ENCODE results near the gene SFXN2. TPM values are rescaled to one million over a fixed set of nuclear protein-coding genes. Genes with fewer than 3 reads are reported as not detected.

Gene SFXN2
- total RNA-seq, 2 donors from 2014 or later: 30.5 to 32.9 TPM

GRCh38 chr10:102767428-102768160 is 53.2 kb downstream of the SFXN2 start:
- no peaks in the 10 kb centered on the region for H3K27me3 Mint-ChIP-seq (ENCODE audit: insufficient read depth)
- Histone ChIP-seq H3K36me3 (ENCODE audit: control insufficient read depth, insufficient read depth, low read length) (no peaks in the 10 kb centered on the region), H3K4me3 (ENCODE audit: low read length) (no peak overlapping the region), H3K27me3 (ENCODE audit: control insufficient read depth, insufficient read depth, low read length, poor library complexity, severe bottlenecking) (no peaks in the 10 kb centered on the region), H3K4me1 (ENCODE audit: control insufficient read depth, insufficient read depth, low read length) (peaks cover 25% of the 10 kb centered on the region), H3K27ac (ENCODE audit: low read depth, low read length) (no peak overlapping the region), H3K9me3 (ENCODE audit: control insufficient read depth, low read length) (no peaks in the 10 kb centered on the region), H3K9ac (ENCODE audit: extremely low read depth, low read length, poor library complexity, severe bottlenecking) (no peak overlapping the region)
- WGBS, 2 experiments (ENCODE audit: insufficient coverage in 1 of 2, insufficient read length in 1 of 2): 93 to 100% methylated on average over 7 to 9 of the region's 9 CpGs
- no peaks in the 10 kb centered on the region for H3K9me3 Mint-ChIP-seq
- peaks cover 22% of the 10 kb centered on the region for H3K36me3 Mint-ChIP-seq (ENCODE audit: low read depth)
- TF ChIP-seq CTCF (conservative IDR thresholded peaks at IDR 0.05): no peak
- no peak for DNase-seq
- no peak overlapping the region for H3K27ac Mint-ChIP-seq
- no peak overlapping the region for H3K4me3 Mint-ChIP-seq
- peaks cover 29% of the 10 kb centered on the region for H3K4me1 Mint-ChIP-seq

- peak overlapping the region; percentile 88 for H3K27ac Mint-ChIP-seq
- Histone ChIP-seq H3K27me3 (ENCODE audit: control insufficient read depth, insufficient read depth, low read length, poor library complexity, severe bottlenecking) (no peaks in the 10 kb centered on the region), H3K27ac (ENCODE audit: low read depth, low read length) (peak overlapping the region; percentile 9), H3K9ac (ENCODE audit: extremely low read depth, low read length, poor library complexity, severe bottlenecking) (no peak overlapping the region), H3K4me3 (ENCODE audit: low read length) (no peak overlapping the region), H3K4me1 (ENCODE audit: control insufficient read depth, insufficient read depth, low read length) (peaks cover 15% of the 10 kb centered on the region), H3K36me3 (ENCODE audit: control insufficient read depth, insufficient read depth, low read length) (no peaks in the 10 kb centered on the region), H3K9me3 (ENCODE audit: control insufficient read depth, low read length) (no peaks in the 10 kb centered on the region)
- peaks cover 20% of the 10 kb centered on the region for H3K4me1 Mint-ChIP-seq
- no peaks in the 10 kb centered on the region for H3K9me3 Mint-ChIP-seq
- H3K36me3 Mint-ChIP-seq (ENCODE audit: low read depth): peaks cover 16% of the 10 kb centered on the region
- no peak for TF ChIP-seq CTCF (conservative IDR thresholded peaks at IDR 0.05)
- WGBS, 2 experiments (ENCODE audit: insufficient coverage in 1 of 2, insufficient read length in 1 of 2): 76 to 86% methylated on average over 6 to 7 of the region's 7 CpGs
- no peak for DNase-seq
- no peak overlapping the region for H3K4me3 Mint-ChIP-seq
- H3K27me3 Mint-ChIP-seq (ENCODE audit: insufficient read depth): no peaks in the 10 kb centered on the region
Observed at GRCh38 chr10:102769375-102770107, 55.1 kb downstream of the SFXN2 start.

GRCh38 chr10:102770108-102770482 is 55.7 kb downstream of the SFXN2 start:
- Histone ChIP-seq H3K27ac (ENCODE audit: low read depth, low read length) (peak overlapping the region; percentile 9), H3K9ac (ENCODE audit: extremely low read depth, low read length, poor library complexity, severe bottlenecking) (no peak overlapping the region), H3K27me3 (ENCODE audit: control insufficient read depth, insufficient read depth, low read length, poor library complexity, severe bottlenecking) (no peaks in the 10 kb centered on the region), H3K36me3 (ENCODE audit: control insufficient read depth, insufficient read depth, low read length) (no peaks in the 10 kb centered on the region), H3K4me1 (ENCODE audit: control insufficient read depth, insufficient read depth, low read length) (peaks cover 16% of the 10 kb centered on the region), H3K9me3 (ENCODE audit: control insufficient read depth, low read length) (no peaks in the 10 kb centered on the region), H3K4me3 (ENCODE audit: low read length) (no peak overlapping the region)
- no peaks in the 10 kb centered on the region for H3K27me3 Mint-ChIP-seq (ENCODE audit: insufficient read depth)
- peaks cover 21% of the 10 kb centered on the region for H3K4me1 Mint-ChIP-seq
- no peak for DNase-seq
- H3K36me3 Mint-ChIP-seq (ENCODE audit: low read depth): peaks cover 10% of the 10 kb centered on the region
- WGBS, 2 experiments (ENCODE audit: insufficient coverage in 1 of 2, insufficient read length in 1 of 2): 72 to 100% methylated on average over 3 of the region's 3 CpGs
- H3K27ac Mint-ChIP-seq: peak overlapping the region; percentile 88
- no peak overlapping the region for H3K4me3 Mint-ChIP-seq
- TF ChIP-seq CTCF (conservative IDR thresholded peaks at IDR 0.05): no peak
- H3K9me3 Mint-ChIP-seq: no peaks in the 10 kb centered on the region

Data from endodermal cell (in vitro differentiated cells).